AG04450 (cell line): ENCODE data around the gene FBXO11. TPM values are rescaled to one million over a fixed set of nuclear protein-coding genes. Genes with fewer than 3 reads are reported as not detected.

Source experiments
- CTCF ChIA-PET: fragments of 300-600, 350-600 bp; formaldehyde crosslinking; extraction: SDS; loops from one replicate; lab custom pipeline; 2022; ENCODE audit warnings: antibody characterized with exemption, inconsistent platforms; lab: Charles Lee
- POLR2A ChIA-PET: fragments of 350-600 bp; formaldehyde crosslinking; extraction: SDS; loops from one replicate; lab custom pipeline; 2021; ENCODE audit warnings: antibody characterized with exemption, inconsistent platforms; lab: Yijun Ruan, JAX
- DNase-seq: peaks from one replicate; pipeline ENCODE4 v3.0.0-alpha.2; 2011; ENCODE audit warnings: low read depth, low spot score
- H3K27ac ChIP-seq: one replicate; pipeline ENCODE4 v1.5.1; 2012; ENCODE audit warnings: low read depth, low read length, control low read depth
- H3K27me3 ChIP-seq: one replicate; pipeline ENCODE4 v1.6.0; 2012; ENCODE audit warnings: low read length; ENCODE audit not compliant: control insufficient read depth, insufficient read depth
- H3K4me3 ChIP-seq: 2 replicates; pipeline ENCODE4 v1.5.1; 2011; ENCODE audit warnings: mild to moderate bottlenecking, low read depth, low read length, control low read depth
- H3K9me3 ChIP-seq: 2 replicates; pipeline ENCODE4 v1.5.1; 2012; ENCODE audit warnings: low read length; ENCODE audit not compliant: control insufficient read depth, insufficient read depth
- polyA minus RNA-seq: library from RNA; depleted of rRNA, polyadenylated mRNA; stranded (reverse); fragments of >200 nt; gene quantifications from 2 replicates; pipeline ENCODE4 v1.2.3, GENCODE V29; 2011; rRNA and poly(A)+ RNA removed
- polyA plus RNA-seq: library from polyadenylated mRNA; depleted of rRNA; stranded (reverse); fragments of >200 nt; gene quantifications from 2 replicates; pipeline ENCODE4 v1.2.3, GENCODE V29; 2011; rRNA removed
- TF ChIP-seq, protein P1 (sequence below): IDR thresholded peaks from 2 replicates; pipeline ENCODE4 v1.5.1; 2011; ENCODE audit warnings: low read depth, low read length, control low read depth, inconsistent platforms

Gene FBXO11
- polyA plus RNA-seq: 55.9 and 65.8 TPM in 2 replicates
- 52.3 and 96.1 TPM in 2 replicates for polyA minus RNA-seq

GRCh38 chr2:47906157-47907038 lies at the start of gene FBXO11:
TSS of gene FBXO11 (minus strand) at chr2:47906498. CDS start at chr2:47905720, 778 bp downstream.
- Histone ChIP-seq H3K9me3 (no peaks in the 10 kb centered on the region; the same call in 1 of the 2 replicates), H3K4me3 (peak within 1 kb of the TSS; percentile 83), H3K27ac (peak within 1 kb of the TSS; percentile 98), H3K27me3 (no peaks in the 10 kb centered on the region)
- peak; percentile 98 for DNase-seq
- TF ChIP-seq, protein P1, sequence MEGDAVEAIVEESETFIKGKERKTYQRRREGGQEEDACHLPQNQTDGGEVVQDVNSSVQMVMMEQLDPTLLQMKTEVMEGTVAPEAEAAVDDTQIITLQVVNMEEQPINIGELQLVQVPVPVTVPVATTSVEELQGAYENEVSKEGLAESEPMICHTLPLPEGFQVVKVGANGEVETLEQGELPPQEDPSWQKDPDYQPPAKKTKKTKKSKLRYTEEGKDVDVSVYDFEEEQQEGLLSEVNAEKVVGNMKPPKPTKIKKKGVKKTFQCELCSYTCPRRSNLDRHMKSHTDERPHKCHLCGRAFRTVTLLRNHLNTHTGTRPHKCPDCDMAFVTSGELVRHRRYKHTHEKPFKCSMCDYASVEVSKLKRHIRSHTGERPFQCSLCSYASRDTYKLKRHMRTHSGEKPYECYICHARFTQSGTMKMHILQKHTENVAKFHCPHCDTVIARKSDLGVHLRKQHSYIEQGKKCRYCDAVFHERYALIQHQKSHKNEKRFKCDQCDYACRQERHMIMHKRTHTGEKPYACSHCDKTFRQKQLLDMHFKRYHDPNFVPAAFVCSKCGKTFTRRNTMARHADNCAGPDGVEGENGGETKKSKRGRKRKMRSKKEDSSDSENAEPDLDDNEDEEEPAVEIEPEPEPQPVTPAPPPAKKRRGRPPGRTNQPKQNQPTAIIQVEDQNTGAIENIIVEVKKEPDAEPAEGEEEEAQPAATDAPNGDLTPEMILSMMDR: no peak
- ChIA-PET POLR2A (interaction anchor here (0.5 to 1.0 kb wide), 3 partner anchors 123 to 491 kb away, joined by 3 to 4 read pairs (median 3); partner anchors contain the start of gene MSH6), CTCF (interaction anchor here (0.6 to 2.0 kb wide), 14 partner anchors 10 to 745 kb away, joined by 3 to 12 read pairs (median 5); no protein-coding TSS in a partner anchor)

DNA sequence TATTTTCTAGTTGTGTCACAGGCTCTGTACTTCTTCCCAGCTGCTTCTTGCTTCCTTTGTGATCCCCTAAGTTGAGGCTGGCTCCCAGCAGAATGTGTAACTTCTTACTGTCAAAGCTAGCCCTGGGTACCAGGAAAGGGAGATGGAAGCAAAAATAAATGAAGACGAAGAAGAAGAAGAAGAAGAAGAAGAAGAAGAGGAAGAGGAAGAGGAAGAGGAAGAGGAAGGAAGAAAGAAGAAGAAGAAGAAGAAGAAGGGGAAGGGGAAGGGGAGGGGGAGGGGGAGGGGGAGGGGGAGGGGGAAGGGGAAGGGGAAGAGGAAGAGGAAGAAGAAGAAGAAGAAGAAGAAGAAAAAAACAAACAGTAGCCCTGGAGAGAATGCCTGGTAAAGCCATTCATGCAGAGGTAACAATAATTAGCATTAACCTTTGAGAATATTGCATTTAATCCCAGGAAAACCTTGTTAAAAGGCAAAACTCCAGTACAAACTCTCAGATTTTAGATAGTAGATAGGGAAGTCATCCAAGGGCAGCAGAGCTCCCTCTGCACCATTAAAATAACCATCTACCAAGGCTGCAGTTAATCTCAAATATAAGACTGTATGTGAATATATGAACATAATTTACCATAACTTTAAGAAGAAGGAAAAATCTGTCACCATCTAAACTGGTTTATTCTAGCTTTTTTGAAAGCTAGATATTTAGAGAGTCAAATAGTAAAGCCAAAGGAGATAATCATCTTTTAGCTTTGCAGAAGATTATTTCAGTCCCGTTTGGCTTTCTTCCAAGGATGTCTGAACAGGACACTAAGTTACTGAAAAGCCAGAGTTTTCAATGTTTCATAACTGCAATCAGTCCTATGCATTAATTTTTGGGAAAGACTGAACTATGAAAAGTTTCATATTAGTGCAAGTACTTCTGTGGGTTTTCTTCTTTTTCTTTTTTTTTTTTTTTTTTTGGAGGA lies 44.3 kb upstream of the FBXO11 start:
- ChIA-PET CTCF (no interaction called here), POLR2A (no interaction called here)
- DNase-seq: no peak
- TF ChIP-seq, protein P1: no peak
- Histone ChIP-seq H3K9me3 (no peaks in the 10 kb centered on the region; the same call in 1 of the 2 replicates), H3K27ac (no peak overlapping the region), H3K4me3 (no peak overlapping the region), H3K27me3 (no peaks in the 10 kb centered on the region)

DNA sequence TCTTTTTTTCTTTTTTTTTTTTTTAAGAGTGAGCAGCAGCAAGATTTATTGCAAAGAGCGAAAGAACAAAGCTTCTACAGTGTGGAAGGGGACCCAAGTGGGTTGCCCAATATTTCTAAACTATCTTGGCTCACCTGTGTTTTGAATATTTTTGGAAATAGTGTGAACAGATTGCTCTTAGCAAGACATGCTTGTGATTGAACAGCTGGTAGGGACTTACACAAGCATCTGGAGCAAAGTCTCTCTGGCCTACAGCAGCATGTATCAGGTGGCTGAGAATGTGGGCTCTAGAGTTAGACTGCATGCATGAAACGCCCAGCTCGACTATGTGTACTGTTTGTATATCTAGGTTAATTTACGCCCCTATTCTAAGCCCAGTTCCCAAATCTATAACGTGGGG lies 40.3 kb upstream of the FBXO11 start:
- CTCF ChIA-PET: no interaction called here
- Histone ChIP-seq H3K4me3 (no peak overlapping the region), H3K27ac (no peak overlapping the region), H3K27me3 (no peaks in the 10 kb centered on the region), H3K9me3 (no peaks in the 10 kb centered on the region)
- POLR2A ChIA-PET: no interaction called here
- TF ChIP-seq, protein P1: no peak
- DNase-seq: no peak

GRCh38 chr2:47945046-47945781 lies 38.9 kb upstream of the FBXO11 start:
- ChIA-PET POLR2A (no interaction called here), CTCF (no interaction called here)
- TF ChIP-seq, protein P1: no peak
- Histone ChIP-seq H3K27ac (no peak overlapping the region), H3K4me3 (no peak overlapping the region), H3K27me3 (no peaks in the 10 kb centered on the region), H3K9me3 (no peaks in the 10 kb centered on the region)
- no peak for DNase-seq
